Activated CD8-positive, alpha-beta memory T cell treated with anti-CD3 and anti-CD28 coated beads for 1 hour (primary cell): ENCODE data around the gene COPS2.

ENCODE experiments used
- DNase-seq, 2 donors: peaks; one replicate each; pipeline ENCODE4 v3.0.0-alpha.2; 2020; ENCODE audit warnings: low read depth in 1 of 2; ENCODE audit errors: extremely low read depth in 1 of 2

Gene COPS2

GRCh38 chr15:49163678-49164077 lies 8.3 kb upstream of the COPS2 start:
- no peak for DNase-seq

- DNase-seq = no peak
Measured at GRCh38 chr15:49155834-49156627, 632 bp upstream of the COPS2 start.

GRCh38 chr15:49154799-49155109 lies 645 bp downstream of the COPS2 start:
- no peak for DNase-seq

- DNase-seq = no peak
Measured at GRCh38 chr15:49154359-49154758, 1.0 kb downstream of the COPS2 start.

- no peak for DNase-seq
Measured at GRCh38 chr15:49152552-49153312, 2.7 kb downstream of the COPS2 start.

GRCh38 chr15:49151831-49152230 lies 3.6 kb downstream of the COPS2 start:
- no peak for DNase-seq

GRCh38 chr15:49148727-49149126 lies 6.7 kb downstream of the COPS2 start:
- no peak for DNase-seq

GRCh38 chr15:49148298-49148697 lies 7.1 kb downstream of the COPS2 start:
- DNase-seq = no peak

GRCh38 chr15:49145651-49146609 lies 9.5 kb downstream of the COPS2 start:
- DNase-seq = no peak

GRCh38 chr15:49137861-49138260 lies 17.5 kb downstream of the COPS2 start:
- DNase-seq = no peak

- DNase-seq = no peak
Measured at GRCh38 chr15:49135911-49136310, 19.5 kb downstream of the COPS2 start.

GRCh38 chr15:49135342-49135857 lies 20.0 kb downstream of the COPS2 start:
- no peak for DNase-seq

- DNase-seq = no peak
Measured at GRCh38 chr15:49134683-49135341, 20.6 kb downstream of the COPS2 start.

- DNase-seq = no peak
Measured at GRCh38 chr15:49131403-49131802, 24.0 kb downstream of the COPS2 start.

GRCh38 chr15:49124371-49124770 lies 31.0 kb downstream of the COPS2 start:
- DNase-seq = no peak

GRCh38 chr15:49122541-49123062 lies 32.8 kb downstream of the COPS2 start:
- DNase-seq = no peak

- DNase-seq = no peak
Measured at GRCh38 chr15:49121901-49122300, 33.5 kb downstream of the COPS2 start.

- no peak for DNase-seq
Measured at GRCh38 chr15:49120832-49121231, 34.6 kb downstream of the COPS2 start.

GRCh38 chr15:49116108-49116857 lies 39.1 kb downstream of the COPS2 start:
- no peak for DNase-seq

GRCh38 chr15:49115062-49115461 lies 40.3 kb downstream of the COPS2 start:
- no peak for DNase-seq
